ENCODE measurements around the gene SLC28A2.
"Not testable (repeated sequence)": the region's sequence is repeated elsewhere in the genome, so short reads cannot be mapped to it uniquely, and the experiment has no call there.

SLC28A2 gene

GRCh38 chr15:45253330-45253729 is 1.3 kb downstream of the SLC28A2 start:
- no peak overlapping the region for H3K4me3 Mint-ChIP-seq
- peak; percentile 4 for DNase-seq

GRCh38 chr15:45254405-45254804 is 2.4 kb downstream of the SLC28A2 start:
- DNase-seq: no peak
- H3K4me3 Mint-ChIP-seq: no peak overlapping the region
- H3K9me3 Mint-ChIP-seq: no peaks in the 10 kb centered on the region

More at GRCh38 chr15:45253330-45253729, 1.3 kb downstream of the SLC28A2 start:
- Mint-ChIP-seq H3K9me3 (no peaks in the 10 kb centered on the region), H3K27me3 (ENCODE audit: low read depth, poor library complexity) (no peaks in the 10 kb centered on the region), H3K36me3 (ENCODE audit: low read depth) (no peaks in the 10 kb centered on the region), H3K27ac (no peak overlapping the region), H3K4me1 (no peaks in the 10 kb centered on the region)
- peak; percentile 27 for TF ChIP-seq CTCF (IDR thresholded peaks at IDR 0.05)

GRCh38 chr15:45254824-45255223 is 2.8 kb downstream of the SLC28A2 start:
- H3K4me3 Mint-ChIP-seq; H3K27ac Mint-ChIP-seq; DNase-seq; H3K27me3 Mint-ChIP-seq (ENCODE audit: low read depth, poor library complexity); H3K4me1 Mint-ChIP-seq; H3K9me3 Mint-ChIP-seq; H3K36me3 Mint-ChIP-seq (ENCODE audit: low read depth): not testable (repeated sequence)

More at GRCh38 chr15:45254405-45254804, 2.4 kb downstream of the SLC28A2 start:
- Mint-ChIP-seq H3K27ac (no peak overlapping the region), H3K27me3 (ENCODE audit: low read depth, poor library complexity) (no peaks in the 10 kb centered on the region), H3K4me1 (no peaks in the 10 kb centered on the region), H3K36me3 (ENCODE audit: low read depth) (no peaks in the 10 kb centered on the region)
- no peak for TF ChIP-seq CTCF (IDR thresholded peaks at IDR 0.05)

GRCh38 chr15:45259796-45260195 is 7.8 kb downstream of the SLC28A2 start:
- Mint-ChIP-seq H3K27me3 (ENCODE audit: low read depth, poor library complexity) (peaks cover 15% of the 10 kb centered on the region), H3K4me1 (no peaks in the 10 kb centered on the region), H3K4me3 (no peak overlapping the region), H3K27ac (no peak overlapping the region), H3K36me3 (ENCODE audit: low read depth) (no peaks in the 10 kb centered on the region), H3K9me3 (no peaks in the 10 kb centered on the region)
- no peak for TF ChIP-seq CTCF (IDR thresholded peaks at IDR 0.05)
- no peak for DNase-seq

GRCh38 chr15:45262906-45263461 is 10.9 kb downstream of the SLC28A2 start:
- Mint-ChIP-seq H3K36me3 (ENCODE audit: low read depth) (no peaks in the 10 kb centered on the region), H3K4me1 (no peaks in the 10 kb centered on the region), H3K9me3 (no peaks in the 10 kb centered on the region), H3K27ac (no peak overlapping the region), H3K27me3 (ENCODE audit: low read depth, poor library complexity) (peaks cover 18% of the 10 kb centered on the region), H3K4me3 (no peak overlapping the region)
- no peak for DNase-seq
- no peak for TF ChIP-seq CTCF (IDR thresholded peaks at IDR 0.05)

GRCh38 chr15:45263854-45264253 is 11.8 kb downstream of the SLC28A2 start:
- no peak for TF ChIP-seq CTCF (IDR thresholded peaks at IDR 0.05)
- no peak for DNase-seq
- no peak overlapping the region for H3K27ac Mint-ChIP-seq
- H3K9me3 Mint-ChIP-seq: no peaks in the 10 kb centered on the region
- no peaks in the 10 kb centered on the region for H3K4me1 Mint-ChIP-seq
- H3K4me3 Mint-ChIP-seq: no peak overlapping the region
- no peaks in the 10 kb centered on the region for H3K36me3 Mint-ChIP-seq (ENCODE audit: low read depth)
- H3K27me3 Mint-ChIP-seq (ENCODE audit: low read depth, poor library complexity): peaks cover 18% of the 10 kb centered on the region
